ENCODE measurements around the gene UBE4B. TPM values are rescaled to one million over a fixed set of nuclear protein-coding genes. Genes with fewer than 3 reads are reported as not detected.

The UBE4B gene
- total RNA-seq, 1 donor from 2014 or later, result 66.7 TPM

- Histone ChIP-seq H3K36me3 (no peaks in the 10 kb centered on the region), H3F3A (ENCODE audit: low read depth) (peaks cover 3% of the 10 kb centered on the region), H3K79me2 (ENCODE audit: low read depth) (peaks cover 97% of the 10 kb centered on the region), H3K4me2 (no peak overlapping the region), H3K9me3 (ENCODE audit: low read depth) (no peaks in the 10 kb centered on the region), H3K27me3 (no peaks in the 10 kb centered on the region), H4K20me1 (ENCODE audit: low read depth) (peaks cover 37% of the 10 kb centered on the region), H3K4me1 (peaks cover 16% of the 10 kb centered on the region), H3K9ac (no peak overlapping the region), H3K4me3 (no peak overlapping the region), H3K27ac (no peak overlapping the region), H2AFZ (replicated peaks) (no peak overlapping the region)
- Mint-ChIP-seq H3K27ac (peak overlapping the region; percentile 6), H3K4me1 (peaks cover 17% of the 10 kb centered on the region), H3K9me3 (no peaks in the 10 kb centered on the region), H3K27me3 (ENCODE audit: insufficient read depth, low read depth) (no peaks in the 10 kb centered on the region), H3K36me3 (no peaks in the 10 kb centered on the region), H3K4me3 (no peak overlapping the region)
- TF ChIP-seq CTCF (IDR thresholded peaks at IDR 0.05) (no peak), EZH2 (IDR thresholded peaks at IDR 0.05) (no peak), EZH2phosphoT487 (IDR thresholded peaks at IDR 0.05) (no peak)
- DNase-seq (ENCODE audit: low spot score), result no peak
These were observed 31.1 kb downstream of the UBE4B start for GRCh38 chr1:10063878-10064277.

DNA sequence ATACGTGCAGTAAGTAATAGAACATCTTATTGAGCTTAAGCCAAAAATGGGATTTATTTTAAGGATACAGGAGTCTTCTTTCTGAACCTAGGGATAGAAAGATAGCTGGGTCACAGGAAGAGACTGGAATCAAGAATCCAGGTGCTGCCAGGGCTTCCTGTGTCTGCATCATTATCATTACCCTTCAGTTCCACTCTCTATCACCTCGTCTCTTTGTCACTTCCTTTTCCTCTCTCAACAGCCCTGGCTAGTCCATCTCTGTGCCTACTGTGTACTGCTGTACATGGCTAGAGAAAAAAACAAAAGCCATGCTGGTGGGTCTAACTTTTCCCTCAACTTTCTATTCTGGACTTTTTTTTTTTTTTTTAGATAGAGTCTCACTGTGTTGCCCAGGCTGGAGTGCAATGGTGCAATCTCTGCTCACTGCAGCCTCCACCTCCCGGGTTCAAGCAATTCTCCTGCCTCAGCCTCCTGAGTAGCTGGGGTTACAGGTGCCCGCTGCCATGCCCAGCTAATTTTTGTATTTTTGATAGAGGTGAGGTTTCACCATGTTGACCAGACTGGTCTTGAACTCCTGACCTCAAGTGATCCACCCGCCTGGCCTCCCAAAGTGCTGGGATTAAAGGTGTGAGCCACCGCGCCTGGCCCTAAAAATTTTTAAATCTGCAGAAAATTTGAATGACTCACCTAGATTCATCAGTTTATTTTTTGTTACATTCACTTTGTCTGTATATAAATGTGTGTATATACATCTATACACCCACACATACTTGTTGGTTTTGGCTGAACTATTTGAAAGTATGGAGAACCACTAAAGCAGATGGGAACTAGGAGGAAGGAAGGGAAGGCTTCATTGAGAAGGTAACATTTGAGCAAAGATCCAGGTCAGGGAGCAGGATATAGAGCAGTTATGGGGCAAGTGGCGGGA is 31.9 kb downstream of the UBE4B start:
- DNase-seq (ENCODE audit: low spot score), result no peak
- Histone ChIP-seq H3K9me3 (ENCODE audit: low read depth) (no peaks in the 10 kb centered on the region), H3K27me3 (no peaks in the 10 kb centered on the region), H3K4me1 (peaks cover 9% of the 10 kb centered on the region), H3K79me2 (ENCODE audit: low read depth) (peaks cover 97% of the 10 kb centered on the region), H3K4me2 (no peak overlapping the region), H3F3A (ENCODE audit: low read depth) (no peaks in the 10 kb centered on the region), H3K36me3 (no peaks in the 10 kb centered on the region), H2AFZ (replicated peaks) (no peak overlapping the region), H4K20me1 (ENCODE audit: low read depth) (peaks cover 36% of the 10 kb centered on the region), H3K9ac (no peak overlapping the region), H3K27ac (no peak overlapping the region), H3K4me3 (no peak overlapping the region)
- peaks cover 11% of the 10 kb centered on the region for H3K4me1 Mint-ChIP-seq
- H3K9me3 Mint-ChIP-seq, result no peaks in the 10 kb centered on the region
- H3K4me3 Mint-ChIP-seq, result no peak overlapping the region
- H3K27me3 Mint-ChIP-seq (ENCODE audit: insufficient read depth, low read depth), result no peaks in the 10 kb centered on the region
- peak overlapping the region; percentile 10 for H3K27ac Mint-ChIP-seq
- H3K36me3 Mint-ChIP-seq, result peaks cover 2% of the 10 kb centered on the region
- TF ChIP-seq EZH2 (IDR thresholded peaks at IDR 0.05) (no peak), CTCF (IDR thresholded peaks at IDR 0.05) (no peak), EZH2phosphoT487 (IDR thresholded peaks at IDR 0.05) (no peak)

DNA sequence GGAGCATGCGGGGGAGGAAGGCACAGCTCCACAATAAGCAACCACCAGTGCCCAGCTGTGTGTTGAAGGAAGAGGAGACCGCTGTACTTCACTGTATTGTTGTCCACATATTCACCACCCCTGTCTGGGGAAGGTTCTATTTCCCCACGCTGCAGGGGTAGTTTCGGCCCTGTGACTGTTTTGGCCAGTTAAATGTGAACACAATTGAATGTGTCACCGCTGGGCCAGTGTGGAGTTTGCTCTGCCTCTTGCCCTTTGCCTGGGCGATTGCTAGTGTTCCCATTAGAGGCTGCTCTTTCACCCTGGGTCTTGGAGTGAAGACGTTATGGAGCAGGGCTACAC is 32.6 kb downstream of the UBE4B start:
- Mint-ChIP-seq H3K27me3 (ENCODE audit: insufficient read depth, low read depth) (no peaks in the 10 kb centered on the region), H3K9me3 (no peaks in the 10 kb centered on the region), H3K4me1 (peaks cover 11% of the 10 kb centered on the region), H3K4me3 (no peak overlapping the region), H3K36me3 (peaks cover 2% of the 10 kb centered on the region), H3K27ac (peak overlapping the region; percentile 10)
- Histone ChIP-seq H3F3A (ENCODE audit: low read depth) (no peaks in the 10 kb centered on the region), H3K27ac (no peak overlapping the region), H3K4me3 (no peak overlapping the region), H2AFZ (replicated peaks) (no peak overlapping the region), H3K36me3 (no peaks in the 10 kb centered on the region), H4K20me1 (ENCODE audit: low read depth) (peaks cover 32% of the 10 kb centered on the region), H3K4me2 (peak overlapping the region; percentile 7), H3K79me2 (ENCODE audit: low read depth) (peaks cover 97% of the 10 kb centered on the region), H3K9ac (no peak overlapping the region), H3K4me1 (peaks cover 5% of the 10 kb centered on the region), H3K9me3 (ENCODE audit: low read depth) (no peaks in the 10 kb centered on the region), H3K27me3 (no peaks in the 10 kb centered on the region)
- peak; percentile 3 for DNase-seq (ENCODE audit: low spot score)
- no peak for TF ChIP-seq EZH2 (IDR thresholded peaks at IDR 0.05)
- TF ChIP-seq CTCF (IDR thresholded peaks at IDR 0.05), result no peak
- TF ChIP-seq EZH2phosphoT487 (IDR thresholded peaks at IDR 0.05), result no peak
